ENCODE results near the gene HOXA9.

Gene HOXA9

DNA sequence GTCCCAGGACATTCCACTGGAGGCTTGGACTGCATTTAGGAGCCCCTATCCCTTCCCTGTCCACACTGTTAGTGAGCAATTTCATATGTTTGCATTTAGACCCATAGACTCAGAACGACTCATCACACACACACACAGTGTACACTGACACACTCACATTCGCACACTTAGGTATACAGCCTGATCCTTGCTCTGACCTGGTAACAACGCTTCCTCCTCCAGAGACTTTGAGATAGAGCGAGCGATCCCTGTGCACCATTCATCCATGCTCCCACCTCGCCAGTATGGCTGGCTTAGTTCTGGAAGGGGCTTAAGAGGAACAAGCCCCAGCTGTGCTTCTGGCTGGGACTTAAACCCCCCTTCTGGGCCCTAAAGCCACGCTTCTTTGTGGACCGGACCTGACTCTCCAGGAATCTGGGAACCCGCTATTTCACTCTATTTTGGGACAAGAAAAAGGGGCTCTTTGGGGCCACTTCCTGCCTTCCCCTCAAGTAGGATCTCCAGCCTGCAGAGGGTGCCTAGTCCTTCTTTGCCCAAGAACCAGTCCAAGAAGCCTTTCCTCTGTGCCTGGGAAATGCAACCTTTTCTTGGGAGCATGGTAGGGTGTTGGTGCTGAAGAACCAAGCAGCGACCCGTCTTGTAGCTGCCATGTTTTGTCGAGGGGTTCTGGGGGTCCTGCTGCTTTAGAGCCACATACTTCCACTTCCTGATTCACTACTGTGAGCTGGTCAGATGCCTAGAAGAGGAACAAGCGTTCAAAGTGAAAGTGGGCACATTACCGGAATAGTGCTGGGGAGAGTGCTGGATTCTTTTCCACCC, 35.6 kb upstream of the HOXA9 start:
- DNase-seq = no peak

DNA sequence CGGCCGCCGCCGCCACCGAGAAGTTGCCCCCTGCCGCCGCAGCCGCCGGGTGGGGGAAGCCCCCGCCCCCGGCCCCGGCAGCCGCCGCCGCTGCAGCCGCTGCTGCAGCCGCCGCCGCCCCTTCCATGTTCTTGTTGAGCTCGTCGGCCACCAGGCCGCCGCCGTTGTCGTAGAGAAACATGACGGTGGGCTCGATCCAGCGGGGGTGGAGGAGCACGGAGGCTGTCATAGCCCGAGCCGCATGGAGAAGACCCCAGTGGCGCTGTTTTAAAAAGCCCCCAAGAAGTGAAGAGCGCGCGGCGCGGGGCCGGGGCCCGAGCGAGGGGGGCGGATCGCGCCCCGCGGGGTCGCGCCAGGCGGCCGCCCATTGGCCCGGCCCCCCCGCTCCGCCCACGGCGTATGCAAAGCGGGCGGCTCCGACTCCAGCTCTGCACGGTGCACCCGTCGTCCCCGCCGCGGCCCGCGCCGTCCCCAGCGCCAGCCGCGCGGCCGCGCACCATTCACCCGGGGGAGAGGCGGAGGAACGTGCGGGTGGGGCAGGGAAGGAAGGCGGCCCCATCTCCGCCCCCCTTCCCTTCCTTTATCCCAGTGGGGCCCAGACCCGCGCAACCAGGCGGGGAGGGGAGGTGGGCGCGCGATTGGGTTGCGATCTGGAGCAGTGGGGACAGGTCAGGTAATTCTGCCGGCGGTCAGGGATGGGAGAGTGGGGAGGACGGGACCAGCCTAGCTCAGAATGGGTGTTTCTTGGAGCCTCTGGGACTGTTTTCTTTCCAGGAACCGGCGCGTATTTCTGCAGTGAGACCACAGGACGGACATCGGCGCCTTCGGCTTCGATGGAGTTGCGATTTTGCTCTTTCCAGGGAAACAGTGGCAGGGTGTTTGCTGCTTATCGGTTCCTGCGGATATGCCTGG, 34.8 kb upstream of the HOXA9 start, which contains the start of gene HOXA13:
Gene HOXA13, minus strand, starts transcription at position 243 of the 912 bp plus-strand sequence. Its CDS starts 14 bp downstream, at position 229.
- DNase-seq = no peak

DNA sequence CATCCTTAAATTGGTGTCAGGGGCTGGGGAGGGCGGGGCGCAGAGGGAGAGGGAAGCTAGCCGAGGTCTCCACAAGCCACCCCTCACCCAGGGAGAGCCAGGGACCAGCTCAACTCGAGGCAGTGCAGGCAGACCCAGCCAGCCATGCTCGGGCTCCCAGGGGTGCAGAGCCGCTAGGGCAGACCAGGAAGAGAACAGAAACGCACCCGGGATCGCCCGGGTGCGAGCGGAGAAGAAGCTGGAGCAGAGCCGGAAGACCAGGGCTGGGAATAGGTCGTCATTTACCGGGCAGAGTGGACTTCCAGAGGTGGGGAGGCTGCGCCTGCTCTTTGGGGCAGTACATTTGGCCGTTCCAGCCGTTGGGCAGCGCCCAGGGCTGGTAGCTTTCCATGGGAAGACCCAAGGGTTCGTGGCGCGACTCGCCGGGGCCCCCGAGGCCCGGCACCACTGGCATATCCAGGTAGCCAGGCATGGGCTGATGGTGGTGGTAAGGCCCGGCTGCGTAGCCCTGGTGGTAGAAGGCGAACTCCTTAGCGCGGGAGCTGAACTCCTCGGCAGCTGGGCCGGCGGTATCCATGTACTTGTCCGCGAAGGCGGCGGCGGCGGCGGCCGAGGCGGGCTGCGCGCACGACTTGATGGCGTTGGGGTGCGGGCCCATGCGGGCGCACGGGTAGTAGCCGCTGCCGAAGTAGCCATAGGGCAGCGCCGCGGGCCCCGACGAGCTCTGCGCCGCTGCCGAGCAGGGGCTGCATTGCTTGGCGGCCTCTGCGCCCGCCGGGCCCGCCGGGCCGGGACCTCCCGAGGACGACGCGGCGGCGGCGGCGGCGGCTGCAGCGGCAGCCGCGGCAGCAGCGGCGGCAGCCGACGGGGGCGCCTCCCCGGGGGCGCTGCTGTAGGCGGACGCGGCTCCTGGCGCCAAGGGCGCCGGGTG, 33.8 kb upstream of the HOXA9 start:
- DNase-seq = no peak

DNA sequence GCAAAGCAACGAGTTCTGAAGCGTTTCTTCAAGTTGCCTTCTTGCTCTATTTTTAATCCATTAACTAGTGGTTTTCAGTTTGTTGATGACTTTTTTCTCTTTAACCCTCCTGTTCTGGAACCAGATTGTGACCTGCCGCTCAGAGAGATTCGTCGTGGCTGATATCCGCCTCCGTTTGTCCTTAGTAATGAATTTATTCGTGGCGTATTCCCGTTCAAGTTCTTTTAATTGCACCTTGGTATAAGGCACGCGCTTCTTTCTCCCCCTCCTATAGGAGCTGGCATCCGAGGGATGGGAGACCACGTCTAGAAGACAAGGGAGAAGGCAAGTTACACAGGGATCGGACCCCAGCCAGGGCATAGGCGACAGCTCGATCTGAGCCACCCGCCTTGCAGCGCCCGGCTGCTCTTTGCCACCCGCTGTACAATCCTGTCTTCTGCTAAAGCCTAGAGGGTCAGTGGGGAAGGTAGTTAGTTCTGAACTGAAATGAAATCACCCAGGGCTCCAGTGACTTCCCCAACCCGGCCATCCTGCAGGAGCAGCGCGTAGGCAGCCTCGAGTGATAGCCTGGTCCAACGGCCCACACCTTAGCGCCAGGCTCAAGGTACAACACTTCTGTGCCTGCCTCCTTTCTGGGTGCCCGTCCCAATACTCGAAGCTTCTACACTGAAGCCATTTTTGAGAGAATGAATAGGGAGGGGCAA, 33.0 kb upstream of the HOXA9 start:
- no peak for DNase-seq

DNA sequence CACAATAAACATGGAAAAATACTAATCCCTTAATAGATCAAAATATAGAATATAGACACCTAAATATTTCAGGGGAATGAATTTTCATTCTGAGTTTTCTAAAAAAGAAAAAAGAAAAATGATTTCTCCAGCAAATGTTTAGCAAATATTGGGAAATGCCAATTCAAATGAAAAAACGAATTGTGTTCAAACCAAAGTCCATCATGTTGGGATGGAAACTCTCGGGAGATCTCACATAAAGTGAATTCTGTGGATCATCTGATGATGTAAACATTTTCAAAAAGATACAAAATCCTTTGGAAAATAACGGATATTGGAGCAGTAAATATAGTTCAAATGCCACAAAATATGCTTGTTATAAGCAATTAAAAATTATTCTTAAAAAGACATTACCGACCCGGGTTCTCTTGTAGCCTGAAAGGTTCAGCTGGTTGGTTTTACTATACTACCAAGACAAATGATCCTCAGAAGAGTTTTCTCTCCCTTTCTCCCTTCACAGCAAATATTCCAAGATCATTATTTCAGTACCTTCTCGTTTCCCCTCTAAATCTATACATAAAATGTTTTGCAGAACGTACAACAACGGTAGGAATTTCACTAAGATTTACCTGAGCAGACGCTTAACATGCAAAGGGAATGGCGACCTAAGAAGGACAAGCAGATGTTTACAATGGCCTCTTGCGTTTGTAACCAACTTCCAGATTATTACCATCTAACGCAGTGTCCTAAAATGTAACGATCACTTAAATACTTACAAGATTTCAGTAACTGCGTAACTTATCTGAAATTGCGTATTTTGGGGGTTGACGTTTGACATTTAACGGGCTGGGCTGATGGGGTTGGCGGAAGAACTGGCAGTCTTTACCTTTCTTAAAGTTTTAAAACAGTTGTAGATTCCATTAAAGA, 32.1 kb upstream of the HOXA9 start:
- DNase-seq = no peak

DNA sequence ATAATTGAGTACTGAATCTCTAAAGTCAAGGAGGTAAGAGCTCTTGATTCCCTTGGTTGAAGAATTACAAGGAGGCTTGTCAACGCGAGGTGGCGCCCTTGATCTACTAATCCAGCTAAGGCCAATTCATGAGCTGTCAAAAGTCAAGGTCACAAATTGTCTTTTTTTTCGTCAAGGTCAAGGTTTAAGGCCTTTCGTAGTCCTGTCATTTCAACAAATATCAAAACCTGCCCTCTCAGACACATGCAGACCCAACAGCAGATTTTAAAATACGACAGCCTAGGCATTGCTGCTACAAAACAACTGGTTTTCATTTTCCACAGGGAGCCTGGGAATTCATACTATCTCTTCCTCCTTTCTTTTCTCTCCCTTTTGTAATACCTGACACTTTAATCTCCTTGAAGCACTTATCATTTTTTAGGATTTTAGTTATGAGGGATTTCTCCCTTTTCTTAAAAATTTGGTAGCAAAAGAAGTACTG, 31.0 kb upstream of the HOXA9 start:
- DNase-seq = peak; percentile 89

DNA sequence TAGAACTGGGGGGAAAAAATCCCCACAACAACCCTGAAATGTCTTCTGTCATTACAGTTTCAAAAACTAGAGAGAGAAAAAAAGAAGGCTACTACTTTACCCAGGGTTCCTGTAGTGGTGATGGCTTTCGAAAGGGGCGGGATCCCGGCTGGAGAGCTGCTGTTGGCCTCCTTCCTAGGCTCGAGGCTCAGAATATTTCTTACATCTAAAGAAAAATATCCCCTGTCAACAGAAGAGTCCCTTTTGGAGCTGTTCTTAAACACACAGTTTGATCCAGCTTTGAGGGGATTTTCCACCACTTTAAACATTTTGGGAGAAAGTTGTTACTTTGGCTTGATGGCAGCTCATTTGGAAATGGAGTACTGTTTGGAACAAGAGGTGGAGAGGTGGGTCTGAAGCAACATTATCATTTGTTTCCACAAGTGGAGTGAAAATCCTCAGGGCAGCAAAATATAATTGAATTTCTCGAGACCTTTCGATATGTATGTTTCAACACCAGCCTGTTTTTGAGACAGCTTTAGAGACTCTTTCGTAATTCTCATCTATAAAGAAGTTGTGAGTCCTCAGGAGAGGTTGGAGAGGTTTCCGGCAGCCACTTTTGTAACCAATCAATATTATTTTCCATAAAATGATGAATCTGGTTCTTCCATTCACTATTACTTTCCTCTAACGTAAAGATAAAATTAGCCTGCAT, 29.5 kb upstream of the HOXA9 start:
- DNase-seq = no peak

DNA sequence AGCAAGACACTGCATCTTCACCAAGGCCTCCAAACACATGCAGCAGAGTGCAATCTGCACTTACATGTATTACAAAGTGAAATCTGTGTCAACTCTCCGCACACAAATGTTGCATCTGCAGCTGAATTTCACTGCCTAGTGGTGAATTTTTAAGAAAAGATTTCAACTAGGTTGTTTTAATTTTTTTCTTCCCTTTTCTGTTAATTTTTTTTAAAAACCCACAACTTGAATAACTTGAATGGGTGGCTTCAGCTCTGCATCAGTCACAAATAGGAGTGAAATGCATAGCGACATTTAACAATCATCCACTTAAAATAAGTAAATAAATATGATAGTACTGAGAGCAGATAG, 28.6 kb upstream of the HOXA9 start:
- no peak for DNase-seq

GRCh38 chr7:27193335-27194001, 28.1 kb upstream of the HOXA9 start:
- DNase-seq = no peak

DNA sequence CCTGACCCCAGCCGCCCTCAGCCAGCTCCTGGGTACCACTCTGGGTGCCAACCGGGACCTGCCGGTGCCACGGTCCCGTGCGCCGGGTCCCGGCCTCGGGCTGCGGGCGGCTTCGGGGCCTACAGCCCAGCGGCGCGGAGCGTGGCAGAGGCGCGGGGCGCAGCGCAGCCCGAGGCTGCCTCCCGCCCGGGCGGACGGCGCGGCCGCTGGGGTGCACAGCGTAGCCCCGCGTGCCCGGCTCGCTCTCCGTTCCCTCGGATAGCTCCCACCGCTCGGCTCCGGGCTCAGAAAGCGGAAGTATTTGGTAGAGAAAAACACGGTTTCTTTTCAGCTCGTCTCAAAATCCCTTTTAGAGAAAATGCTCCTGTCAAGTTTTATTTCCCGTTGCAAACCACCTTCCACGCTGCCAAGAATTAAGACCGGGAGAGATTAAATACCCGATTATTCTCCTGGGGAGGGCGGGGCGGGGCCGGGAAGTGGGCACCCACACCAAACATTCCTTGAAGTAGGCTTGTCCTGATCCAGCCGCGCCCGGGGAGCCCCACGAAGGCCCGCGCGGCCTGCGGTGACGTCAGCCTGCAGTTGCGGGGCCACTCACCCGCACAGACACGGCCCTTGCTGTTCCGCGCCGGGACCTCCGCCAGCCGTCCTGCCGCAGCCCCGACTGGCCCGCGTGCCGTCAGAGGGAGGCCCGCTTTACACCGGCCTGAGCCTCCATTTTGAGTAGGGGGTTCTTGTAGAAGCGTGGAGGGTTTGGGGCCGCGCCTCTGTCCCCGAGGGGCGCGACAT, 27.4 kb upstream of the HOXA9 start:
- no peak for DNase-seq

GRCh38 chr7:27191833-27192545, 26.7 kb upstream of the HOXA9 start:
- DNase-seq = no peak

DNA sequence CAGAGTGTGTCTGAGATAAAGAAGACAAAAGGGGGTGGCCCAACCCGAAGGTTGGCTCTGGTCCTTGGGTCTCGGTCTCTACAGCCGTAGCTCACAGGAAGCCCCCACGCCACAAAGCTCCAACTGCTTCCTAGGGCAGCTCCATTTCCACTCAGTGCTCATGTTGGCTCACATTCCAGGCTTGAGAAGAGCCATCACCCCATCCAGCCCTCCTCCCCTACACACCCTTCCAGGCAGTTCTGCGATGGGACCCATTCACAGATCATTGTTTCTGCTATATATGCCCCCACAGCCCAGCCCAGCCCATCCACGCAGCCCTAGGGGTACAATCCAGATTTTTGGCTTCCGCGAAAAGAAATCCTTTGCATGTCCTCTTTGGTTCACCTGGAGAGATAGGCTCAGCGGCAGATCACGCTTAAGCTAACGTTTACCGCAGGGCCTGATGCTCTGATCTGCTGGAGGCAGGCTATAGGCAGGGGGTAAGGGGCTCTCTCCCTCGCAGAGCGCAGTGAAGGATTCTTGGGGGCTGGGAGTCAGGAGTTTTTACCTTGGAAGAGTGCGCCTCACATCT, 25.9 kb upstream of the HOXA9 start:
- DNase-seq = no peak

- no peak for DNase-seq
These were observed 24.8 kb upstream of the HOXA9 start for GRCh38 chr7:27189997-27190748.

DNA sequence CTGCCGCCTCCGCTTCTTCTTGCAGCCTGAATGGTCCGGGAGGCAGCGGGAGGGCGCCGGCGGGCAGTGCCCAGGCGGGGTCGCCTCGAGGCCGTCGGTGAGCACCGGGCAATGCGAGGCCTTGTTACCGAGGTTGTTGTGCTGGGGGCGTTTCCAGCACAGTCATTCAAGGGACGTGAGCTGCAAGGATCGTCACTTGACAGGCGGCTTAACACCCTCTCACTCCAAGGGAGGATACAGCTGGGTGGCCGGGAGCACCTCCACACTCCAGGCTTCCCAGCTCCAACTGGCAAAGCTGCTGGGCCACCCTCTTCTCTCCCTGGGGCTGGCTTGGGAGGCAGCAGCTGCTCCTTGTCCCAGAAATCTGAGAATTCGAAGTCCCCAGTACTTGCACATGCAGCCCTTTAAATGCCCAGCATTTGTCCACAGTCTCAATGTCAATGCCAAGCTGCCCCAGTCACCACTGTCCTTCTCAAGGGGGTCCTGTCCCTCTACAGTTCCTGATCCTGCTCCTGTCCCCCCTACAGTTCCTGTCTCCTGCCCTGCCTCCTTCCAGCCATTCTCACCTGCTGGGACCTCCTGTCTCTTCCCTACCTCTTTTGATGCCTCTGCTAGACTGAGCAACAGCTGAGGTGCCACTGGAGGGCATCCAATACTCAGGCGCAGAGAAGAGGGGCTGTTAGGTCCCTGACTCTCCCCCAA, 24.1 kb upstream of the HOXA9 start:
- no peak for DNase-seq

DNA sequence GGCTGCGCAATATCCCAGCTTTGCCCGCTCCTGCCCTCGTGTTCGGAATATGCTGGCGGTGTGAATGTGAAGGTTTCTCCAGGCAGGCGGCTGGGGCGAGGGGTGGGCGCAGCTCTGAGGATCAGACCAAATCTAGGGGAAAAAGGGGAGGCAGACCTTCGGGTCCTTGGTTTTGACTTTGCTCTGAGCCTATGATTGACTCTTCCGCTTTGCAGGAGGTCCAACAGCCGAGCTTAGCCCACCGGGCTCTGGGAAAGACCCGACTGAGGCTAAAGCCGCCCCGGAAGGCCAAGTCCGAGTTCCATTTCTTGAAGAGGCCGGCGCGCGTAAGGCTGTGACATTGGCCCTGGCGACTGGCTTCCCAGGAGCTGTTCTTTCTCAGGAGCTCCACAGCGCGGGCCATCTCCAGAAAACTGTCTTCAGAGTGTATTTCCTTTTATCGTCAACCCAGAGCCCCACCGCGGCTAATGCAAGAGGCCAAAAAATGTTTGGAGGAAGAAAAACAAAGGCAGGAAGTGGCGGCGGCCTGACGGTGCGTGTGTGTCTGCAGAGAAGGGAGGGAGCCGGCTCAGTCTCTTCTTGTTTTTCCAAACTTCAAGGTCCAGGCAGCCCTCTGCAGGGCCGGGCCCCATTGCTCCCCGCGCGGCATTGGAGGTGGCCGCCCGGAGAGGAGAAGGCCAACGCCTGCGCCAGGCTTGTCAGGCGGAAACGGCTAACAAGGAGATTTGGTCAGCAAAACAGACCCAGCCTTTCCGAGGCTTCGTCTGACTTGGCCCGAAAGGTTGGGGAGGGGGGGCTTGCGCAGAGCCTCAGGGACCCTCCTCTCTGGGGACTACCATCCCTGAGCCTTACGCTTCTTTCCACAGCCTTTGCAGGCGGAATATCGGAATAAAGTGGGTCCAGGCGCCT, 23.3 kb upstream of the HOXA9 start:
- no peak for DNase-seq

Data from stimulated activated CD4-positive, alpha-beta T cell treated with anti-CD3 and anti-CD28 coated beads, Interleukin-4, amount 100 ng/mL, for 24 hours (primary cell).